Measurements from ENCODE around the gene PREX1.
A peak's percentile ranks its signal among the peaks of the same experiment; 100 is the strongest.

The PREX1 gene

GRCh38 chr20:48658505-48658904, 169.3 kb downstream of the PREX1 start:
- H3K27ac ChIP-seq: no peak overlapping the region
- POLR2A ChIA-PET (ENCODE audit: low non-redundant PET): no interaction called here
- CTCF ChIA-PET: interaction anchor here (1.3 to 4.1 kb wide), 13 partner anchors 10 to 291 kb away, joined by 6 to 155 read pairs (median 13); no protein-coding TSS in a partner anchor

GRCh38 chr20:48658198-48658476, 169.7 kb downstream of the PREX1 start:
- POLR2A ChIA-PET (ENCODE audit: low non-redundant PET): no interaction called here
- no peak overlapping the region for H3K27ac ChIP-seq
- CTCF ChIA-PET: interaction anchor here (0.6 to 4.1 kb wide), 51 partner anchors 9 to 1704 kb away, joined by 3 to 155 read pairs (median 6); partner anchors contain the start of gene PREX1
- no peak for TF ChIP-seq CTCF (conservative IDR thresholded peaks at IDR 0.05; ENCODE audit: low read depth)
- no peak for DNase-seq (ENCODE audit: low spot score)

More at GRCh38 chr20:48658505-48658904, 169.3 kb downstream of the PREX1 start:
- no peak for TF ChIP-seq CTCF (conservative IDR thresholded peaks at IDR 0.05; ENCODE audit: low read depth)
- no peak for DNase-seq (ENCODE audit: low spot score)

- DNase-seq (ENCODE audit: low spot score): peak; percentile 95
- POLR2A ChIA-PET (ENCODE audit: low non-redundant PET): no interaction called here
- H3K27ac ChIP-seq: no peak overlapping the region
Observed at GRCh38 chr20:48657426-48658197, 170.2 kb downstream of the PREX1 start.

GRCh38 chr20:48656661-48657211, 171.1 kb downstream of the PREX1 start:
- no peak for DNase-seq (ENCODE audit: low spot score)
- CTCF ChIA-PET: interaction anchor here (0.6 to 4.1 kb wide), 19 partner anchors 8 to 293 kb away, joined by 3 to 155 read pairs (median 7); partner anchors contain the start of gene PREX1
- TF ChIP-seq CTCF (conservative IDR thresholded peaks at IDR 0.05; ENCODE audit: low read depth): no peak
- H3K27ac ChIP-seq: no peak overlapping the region
- POLR2A ChIA-PET (ENCODE audit: low non-redundant PET): no interaction called here

More at GRCh38 chr20:48657426-48658197, 170.2 kb downstream of the PREX1 start:
- CTCF ChIA-PET: interaction anchor here (0.6 to 4.1 kb wide), 77 partner anchors 9 to 1704 kb away, joined by 3 to 155 read pairs (median 5); partner anchors contain the start of gene PREX1
- TF ChIP-seq CTCF (conservative IDR thresholded peaks at IDR 0.05; ENCODE audit: low read depth): peak; percentile 99

- no peak for TF ChIP-seq CTCF (conservative IDR thresholded peaks at IDR 0.05; ENCODE audit: low read depth)
- ChIA-PET POLR2A (ENCODE audit: low non-redundant PET) (no interaction called here), CTCF (interaction anchor here (0.6 to 4.1 kb wide), 6 partner anchors 13 to 293 kb away, joined by 3 to 155 read pairs (median 4); no protein-coding TSS in a partner anchor)
- no peak overlapping the region for H3K27ac ChIP-seq
- no peak for DNase-seq (ENCODE audit: low spot score)
Observed at GRCh38 chr20:48656137-48656536, 171.7 kb downstream of the PREX1 start.

GRCh38 chr20:48653706-48654051, 174.1 kb downstream of the PREX1 start:
- ChIA-PET POLR2A (ENCODE audit: low non-redundant PET) (no interaction called here), CTCF (interaction anchor here (0.9 kb wide), 1 partner anchor 251 kb away, joined by 5 read pairs; no protein-coding TSS in a partner anchor)
- TF ChIP-seq CTCF (conservative IDR thresholded peaks at IDR 0.05; ENCODE audit: low read depth): no peak
- no peak overlapping the region for H3K27ac ChIP-seq
- no peak for DNase-seq (ENCODE audit: low spot score)
